H1 (cell line): ENCODE results near the gene PDRG1. TPM values are rescaled to one million over a fixed set of nuclear protein-coding genes. Genes with fewer than 3 reads are reported as not detected.

ENCODE experiments used
- CTCF ChIA-PET: fragments of 300-600 bp; sonication (Branson Sonifier 250); formaldehyde crosslinking; loops from one replicate; lab custom pipeline; 2021; ENCODE audit not compliant: partially characterized antibody; lab: Charles Lee
- POLR2A ChIA-PET: fragments of 300-600 bp; sonication (Branson Sonifier 250); formaldehyde crosslinking; loops from one replicate; lab custom pipeline; 2021; ENCODE audit warnings: inconsistent platforms; ENCODE audit not compliant: partially characterized antibody; lab: Charles Lee
- DNase-seq, 2 experiments: peaks; one replicate each; pipeline versions ENCODE4 v3.0.0 to v3.0.0-alpha.2; 2010 to 2022; ENCODE audit warnings: low spot score in 2 of 2, low read depth in 1 of 2, mixed read lengths in 1 of 2
- FAIRE-seq: peaks from 2 replicates; lab custom pipeline; 2011; peaks lifted over from hg19 to GRCh38; lab: Jason Lieb, UNC
- H2AFZ ChIP-seq: 2 replicates; pipeline ENCODE4 v1.8.1; 2012; ENCODE audit warnings: low read length, inconsistent platforms
- H2AK5ac ChIP-seq: 2 replicates; pipeline ENCODE4 v1.6.1; 2013; ENCODE audit warnings: low read depth, low read length
- H2BK120ac ChIP-seq: replicated peaks from 2 replicates; pipeline ENCODE3; 2013; ENCODE audit warnings: low read depth, low read length, inconsistent platforms
- H2BK12ac ChIP-seq: 2 replicates; pipeline ENCODE4 v1.6.1; 2013; ENCODE audit warnings: low read depth, low read length
- H2BK15ac ChIP-seq: 2 replicates; pipeline ENCODE4 v1.6.1; 2013; ENCODE audit warnings: low read length
- H2BK20ac ChIP-seq: 2 replicates; pipeline ENCODE4 v1.6.1; 2013; ENCODE audit warnings: low read length
- H2BK5ac ChIP-seq: 2 replicates; pipeline ENCODE4 v1.6.1; 2013; ENCODE audit warnings: low read depth, low read length
- H3K14ac ChIP-seq: 2 replicates; pipeline ENCODE4 v1.6.1; 2013; ENCODE audit warnings: inconsistent platforms; ENCODE audit not compliant: insufficient read length
- H3K18ac ChIP-seq: 2 replicates; pipeline ENCODE4 v1.6.1; 2013; ENCODE audit warnings: low read length; ENCODE audit errors: extremely low read depth
- H3K23ac ChIP-seq: 2 replicates; pipeline ENCODE4 v1.6.1; 2013; ENCODE audit warnings: inconsistent platforms; ENCODE audit not compliant: insufficient read length
- H3K23me2 ChIP-seq: 2 replicates; pipeline ENCODE4 v1.6.1; 2013; ENCODE audit warnings: low read depth, low read length
- H3K27ac ChIP-seq: 2 replicates; pipeline ENCODE4 v1.6.1; 2011; ENCODE audit warnings: low read depth, low read length, inconsistent platforms
- H3K27me3 ChIP-seq, 4 experiments: replicated peaks in 1 of 4; 1 replicate in 1 of 4; 2 replicates in 3 of 4; pipeline versions ENCODE4 v1.6.1 to v1.8.1; 2011 to 2013; ENCODE audit warnings: low read length in 3 of 4, mild to moderate bottlenecking in 3 of 4, inconsistent platforms in 2 of 4, mixed read lengths in 2 of 4, moderate library complexity in 1 of 4; ENCODE audit not compliant: control insufficient read depth in 3 of 4, insufficient read depth in 3 of 4; ENCODE audit errors: extremely low read depth in 1 of 4
- H3K36me3 ChIP-seq, 4 experiments: 2 replicates each; pipeline versions ENCODE4 v1.6.1 to v1.8.1; 2011 to 2013; ENCODE audit warnings: mild to moderate bottlenecking in 4 of 4, low read length in 3 of 4, moderate library complexity in 2 of 4, control low read depth in 1 of 4, inconsistent platforms in 1 of 4; ENCODE audit not compliant: insufficient read depth in 4 of 4, control insufficient read depth in 2 of 4
- H3K4ac ChIP-seq: replicated peaks from 2 replicates; pipeline ENCODE3; 2013; ENCODE audit warnings: low read length, low read depth, mixed read lengths, inconsistent platforms; ENCODE audit not compliant: insufficient read length
- H3K4me1 ChIP-seq, 4 experiments: replicated peaks in 1 of 4; 1 replicate in 1 of 4; 2 replicates in 3 of 4; pipeline versions ENCODE4 v1.6.1 to v1.8.1; 2011 to 2013; ENCODE audit warnings: low read length in 3 of 4, inconsistent platforms in 2 of 4, mixed read lengths in 1 of 4; ENCODE audit not compliant: insufficient read depth in 4 of 4, control insufficient read depth in 3 of 4
- H3K4me2 ChIP-seq, 2 experiments: 2 replicates each; pipeline versions ENCODE4 v1.6.1 to v1.8.1; 2011 to 2013; ENCODE audit warnings: low read depth in 2 of 2, low read length in 2 of 2, control low read depth in 1 of 2, inconsistent platforms in 1 of 2, mild to moderate bottlenecking in 1 of 2; ENCODE audit not compliant: insufficient read depth in 1 of 2
- H3K4me3 ChIP-seq, 4 experiments: fragments of 200-600, 300-600 bp in 1 of 4; sonication (generic), shearing (Covaris generic), sonication (Bioruptor Twin) in 1 of 4; 2 replicates each; pipeline versions ENCODE4 v1.5.1 to v1.8.1; 2011 to 2016; ENCODE audit warnings: low read length in 4 of 4, low read depth in 3 of 4, control low read depth in 2 of 4, inconsistent platforms in 2 of 4, mild to moderate bottlenecking in 2 of 4, mixed read lengths in 1 of 4, moderate library complexity in 1 of 4; ENCODE audit not compliant: insufficient read depth in 2 of 4; ENCODE audit errors: extremely low read depth in 1 of 4
- H3K56ac ChIP-seq: replicated peaks from 2 replicates; pipeline ENCODE3; 2013; ENCODE audit warnings: low read depth, mild to moderate bottlenecking, mixed read lengths, low read length, inconsistent platforms; ENCODE audit not compliant: insufficient read length
- H3K79me1 ChIP-seq: 2 replicates; pipeline ENCODE4 v1.6.1; 2013; ENCODE audit warnings: low read depth, low read length, control low read depth
- H3K79me2 ChIP-seq, 2 experiments: 2 replicates each; pipeline versions ENCODE4 v1.6.1 to v1.8.1; 2012 to 2013; ENCODE audit warnings: low read length in 2 of 2, mild to moderate bottlenecking in 2 of 2, inconsistent platforms in 1 of 2; ENCODE audit not compliant: insufficient read depth in 2 of 2, control insufficient read depth in 1 of 2
- H3K9ac ChIP-seq, 4 experiments: replicated peaks in 1 of 4; 1 replicate in 1 of 4; 2 replicates in 3 of 4; pipeline versions ENCODE4 v1.6.1 to v1.8.1; 2011 to 2013; ENCODE audit warnings: low read depth in 3 of 4, low read length in 3 of 4, control low read depth in 2 of 4, mild to moderate bottlenecking in 2 of 4, moderate library complexity in 2 of 4, inconsistent platforms in 1 of 4; ENCODE audit errors: extremely low read depth in 1 of 4
- H3K9me3 ChIP-seq, 2 experiments: 2 replicates each; pipeline versions ENCODE4 v1.6.1 to v1.8.1; 2012 to 2013; ENCODE audit warnings: mild to moderate bottlenecking in 2 of 2, moderate library complexity in 2 of 2, control low read depth in 1 of 2, inconsistent platforms in 1 of 2, low read depth in 1 of 2, low read length in 1 of 2, mixed read lengths in 1 of 2; ENCODE audit not compliant: insufficient read depth in 2 of 2
- H4K20me1 ChIP-seq, 2 experiments: replicated peaks in 1 of 2; 2 replicates each; pipeline versions ENCODE3 to v1.8.1; 2011 to 2013; ENCODE audit warnings: inconsistent platforms in 2 of 2, low read length in 2 of 2, mild to moderate bottlenecking in 1 of 2; ENCODE audit not compliant: insufficient read depth in 2 of 2, control insufficient read depth in 1 of 2
- H4K5ac ChIP-seq: 2 replicates; pipeline ENCODE4 v1.6.1; 2013; ENCODE audit warnings: low read length, low read depth, mixed read lengths, inconsistent platforms; ENCODE audit not compliant: insufficient read length
- H4K8ac ChIP-seq: 2 replicates; pipeline ENCODE4 v1.8.0; 2013; ENCODE audit warnings: mild to moderate bottlenecking, moderate library complexity, low read length, inconsistent platforms; ENCODE audit not compliant: insufficient read depth; ENCODE audit errors: extremely low read depth
- H4K91ac ChIP-seq: replicated peaks from 2 replicates; pipeline ENCODE3; 2013; ENCODE audit warnings: low read length, mixed read lengths, inconsistent platforms; ENCODE audit not compliant: insufficient read length
- HDAC2 ChIP-seq, 2 experiments: fragments of 300-600 bp in 1 of 2; sonication (generic) in 1 of 2; IDR thresholded peaks; 2 replicates each; pipeline ENCODE4 v1.6.1; 2011 to 2012; ENCODE audit warnings: low read depth in 2 of 2, low read length in 2 of 2, mild to moderate bottlenecking in 2 of 2, moderate library complexity in 2 of 2, borderline replicate concordance in 1 of 2, inconsistent platforms in 1 of 2
- SP4 ChIP-seq: IDR thresholded peaks from 2 replicates; pipeline ENCODE4 v1.6.1; 2012; ENCODE audit warnings: low read length, inconsistent platforms
- WGBS, 2 experiments: shearing (Covaris generic) in 1 of 2; methylation state at CpG; one replicate each; pipeline versions ENCODE4 v1.1.6 to v1.1.7; 2013 to 2015; ENCODE audit warnings: low lambda C conversion rate in 2 of 2, mixed read lengths in 2 of 2, inconsistent platforms in 1 of 2, low coverage in 1 of 2, missing lambda C conversion rate in 1 of 2; ENCODE audit not compliant: insufficient replicate concordance in 2 of 2, insufficient coverage in 1 of 2, insufficient read length in 1 of 2; ENCODE audit errors: extremely low coverage in 1 of 2, missing lambda C conversion rate in 1 of 2; 5-methylcytosine and 5-hydroxymethylcytosine counted together
- polyA plus RNA-seq, 7 experiments: library from polyadenylated mRNA; depleted of rRNA in 3 of 7; stranded (reverse) in 5 of 7; unstranded in 2 of 7; fragments of >200 nt in 5 of 7; fragments of 200-250 nt in 2 of 7; gene quantifications; 1 replicate in 5 of 7; 2 replicates in 1 of 7; 4 replicates in 1 of 7; pipeline versions ENCODE4 v1.2.1 to v1.2.3, GENCODE V29; 2011 to 2013; ENCODE audit warnings: missing spikeins in 2 of 7, mixed read lengths in 2 of 7
- total RNA-seq: library from RNA; stranded (reverse); fragmentation: NEBNext Ultra II Directional; extraction: Animal tissue kit (Norgen Biotek cat#: 25700); gene quantifications from 2 replicates; pipeline ENCODE4 v1.2.1, GENCODE V29; 2021

PDRG1 gene
- total and polyA plus RNA-seq, 2 of the 8 experiments (the other 6 are each of a cell fraction or from before 2014, with no cell fraction given): 14.2 to 20.8 TPM

GRCh38 chr20:31936420-31936819, 15.4 kb downstream of the PDRG1 start:
- no peaks in the 10 kb centered on the region for H3K79me2 ChIP-seq
- ChIA-PET POLR2A (interaction anchor here (1.1 to 1.8 kb wide), 4 partner anchors 8 to 81 kb away, joined by 3 to 6 read pairs (median 3); no protein-coding TSS in a partner anchor), CTCF (interaction anchor here (0.6 to 6.5 kb wide), 17 partner anchors 13 to 155 kb away, joined by 3 to 71 read pairs (median 5); partner anchors contain the start of gene PDRG1)
- no peak overlapping the region for H3K4ac ChIP-seq
- H3K23me2 ChIP-seq: no peaks in the 10 kb centered on the region
- no peak overlapping the region for H3K14ac ChIP-seq
- H2AFZ ChIP-seq: no peak overlapping the region
- no peak overlapping the region for H2BK12ac ChIP-seq
- 0 out of 7 replicates have a peak overlapping the region, but pooled peaks of 1 of the 4 experiments have one; percentile 7 for H3K9ac ChIP-seq
- TF ChIP-seq HDAC2 (IDR thresholded peaks at IDR 0.05; ENCODE audit: borderline replicate concordance in 1 of 2, low read depth in 2 of 2, low read length in 2 of 2): 0 out of 4 replicates have a peak, but pooled peaks of 1 of the 2 experiments have one; percentile 30
- no peak for TF ChIP-seq SP4
- H3K18ac ChIP-seq: no peak overlapping the region
- DNase-seq (no peak), FAIRE-seq (no peak)
- no peak overlapping the region for H3K27ac ChIP-seq
- H3K4me3 ChIP-seq: no peak overlapping the region
- no peaks in the 10 kb centered on the region for H3K79me1 ChIP-seq
- H2BK5ac ChIP-seq: no peak overlapping the region
- H3K4me1 ChIP-seq: peaks cover 0 to 8% (median 4%) of the 10 kb centered on the region in 4 experiments; a peak in 6 of 7 replicates
- H4K8ac ChIP-seq: no peak overlapping the region
- no peak overlapping the region for H4K91ac ChIP-seq
- no peak overlapping the region for H2BK120ac ChIP-seq
- no peaks in the 10 kb centered on the region for H3K36me3 ChIP-seq
- H4K5ac ChIP-seq: no peak overlapping the region
- no peaks in the 10 kb centered on the region for H3K9me3 ChIP-seq
- H4K20me1 ChIP-seq: no peaks in the 10 kb centered on the region
- no peak overlapping the region for H2AK5ac ChIP-seq
- 48% methylated on average over 4 of the region's 4 CpGs; no CpG with 5 or more reads in 1 of the 2 experiments for WGBS, 2 experiments
- no peak overlapping the region for H2BK20ac ChIP-seq
- no peak overlapping the region for H3K4me2 ChIP-seq
- H3K23ac ChIP-seq: no peak overlapping the region
- no peak overlapping the region for H3K56ac ChIP-seq
- no peak overlapping the region for H2BK15ac ChIP-seq
- H3K27me3 ChIP-seq: peaks cover 2 to 12% (median 6%) of the 10 kb centered on the region in 4 experiments; a peak in 4 of 7 replicates
